NCI-H187 treated with DMSO at 0.1 percent for 48 hours (cell line): ENCODE measurements around the gene GATAD2B.
"Not testable (repeated sequence)": the region's sequence is repeated elsewhere in the genome, so short reads cannot be mapped to it uniquely, and the experiment has no call there.

Experiments
- DNase-seq: peaks from one replicate; lab custom pipeline; 2025; lab: John Stamatoyannopoulos, UW

The GATAD2B gene

DNA sequence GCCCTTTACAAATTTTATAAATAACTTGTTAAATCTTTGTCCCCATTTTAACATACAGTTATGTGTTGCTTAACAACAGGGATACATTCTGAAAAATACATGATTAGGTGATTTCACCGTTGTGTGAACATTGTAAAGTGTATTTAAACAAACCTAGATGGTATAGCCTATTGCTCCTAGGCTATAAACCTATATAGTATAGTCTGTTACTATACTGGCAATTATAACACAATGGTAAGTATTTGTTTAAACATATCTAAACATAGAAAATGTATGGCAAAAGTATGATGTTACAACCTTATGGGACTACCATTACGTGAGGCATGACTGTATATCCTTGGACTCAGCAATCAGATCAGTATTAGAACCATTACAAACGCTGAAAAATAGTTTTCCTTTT is 36.6 kb downstream of the GATAD2B start:
- no peak for DNase-seq

DNA sequence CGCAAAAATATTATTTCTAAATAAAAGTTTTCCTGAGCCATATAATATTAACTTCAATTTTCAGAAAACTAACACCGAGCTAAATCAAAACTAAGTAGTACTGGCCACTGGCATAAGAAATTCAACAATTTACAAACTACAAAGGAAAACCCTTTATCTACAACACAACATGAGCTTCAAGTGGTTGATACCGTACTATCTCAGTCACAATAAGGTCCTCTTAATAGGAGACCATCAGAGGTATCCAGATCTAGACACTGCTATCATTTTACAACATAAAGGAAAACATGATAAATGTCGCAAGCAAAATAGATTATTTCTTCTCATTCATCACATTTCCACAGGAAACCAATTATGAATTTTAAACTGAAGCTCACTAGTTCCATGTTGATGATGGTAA is 39.5 kb downstream of the GATAD2B start:
- DNase-seq = no peak

DNA sequence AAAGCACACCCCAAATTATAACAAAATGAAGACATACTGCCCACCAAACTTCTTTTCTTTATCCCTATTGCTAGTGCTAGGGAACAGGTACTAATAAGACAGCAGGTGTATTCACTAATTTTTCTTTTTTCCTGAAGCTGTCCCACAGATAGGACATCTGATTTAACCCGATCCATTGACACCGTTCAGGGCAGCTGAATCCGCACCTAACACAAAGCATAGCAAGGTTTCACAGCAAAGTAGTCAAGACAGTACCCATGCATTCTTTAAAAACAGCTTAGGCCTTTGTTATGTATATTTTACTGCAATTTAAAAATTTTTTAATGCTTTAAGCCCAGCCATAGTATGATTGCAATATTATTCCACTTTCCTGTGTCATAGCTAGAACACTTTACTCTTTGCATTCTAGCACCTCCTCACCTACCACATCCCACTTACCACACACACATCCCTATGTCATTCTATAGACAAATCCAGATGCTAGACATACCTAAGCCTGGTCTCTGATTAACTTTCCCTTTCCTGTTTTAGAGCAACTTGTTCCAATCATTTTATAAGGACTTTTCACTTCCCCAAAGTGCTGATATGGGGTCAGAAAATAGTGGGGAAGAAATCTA is 40.4 kb downstream of the GATAD2B start:
- DNase-seq = no peak

DNA sequence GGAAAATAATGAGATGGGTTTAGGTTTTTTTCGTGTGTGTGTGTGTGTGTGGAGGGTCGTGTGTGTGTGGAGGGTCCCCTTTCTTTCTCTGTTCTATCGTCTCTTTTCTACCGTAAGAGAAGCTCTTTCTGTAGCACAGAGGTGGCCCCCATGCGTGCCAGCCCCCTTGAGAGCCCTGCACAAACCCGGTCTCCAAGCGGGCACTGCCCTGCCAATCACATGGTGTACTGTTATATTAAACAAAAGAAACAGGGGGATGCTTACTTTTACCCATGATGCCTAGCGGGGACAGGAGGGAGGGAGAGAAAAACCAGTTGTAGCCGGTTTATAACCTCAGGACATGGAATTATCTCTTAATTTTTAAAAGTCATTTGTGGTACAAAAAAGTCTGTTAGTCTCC is 41.0 kb downstream of the GATAD2B start:
- DNase-seq = peak; percentile 88

DNA sequence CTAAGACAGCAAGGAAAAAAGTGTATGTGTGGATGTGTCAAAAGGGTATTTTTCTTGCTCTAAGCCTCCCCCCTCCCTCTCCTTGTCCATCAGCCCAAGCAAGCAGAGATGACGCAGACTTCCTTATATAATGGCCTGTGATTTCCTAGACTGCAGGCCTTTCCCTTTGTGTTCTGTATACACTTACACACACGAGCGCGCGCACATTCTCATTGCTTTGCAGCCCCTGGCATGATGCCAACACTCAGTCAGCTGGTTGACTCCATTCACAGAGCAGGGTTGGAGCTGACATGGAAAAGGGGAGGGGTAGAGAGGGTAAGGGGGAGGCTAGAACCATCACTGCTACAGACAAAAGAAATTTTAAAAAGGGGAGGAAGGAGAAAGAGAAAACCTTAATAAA is 41.8 kb downstream of the GATAD2B start:
- peak; percentile 100 for DNase-seq

DNA sequence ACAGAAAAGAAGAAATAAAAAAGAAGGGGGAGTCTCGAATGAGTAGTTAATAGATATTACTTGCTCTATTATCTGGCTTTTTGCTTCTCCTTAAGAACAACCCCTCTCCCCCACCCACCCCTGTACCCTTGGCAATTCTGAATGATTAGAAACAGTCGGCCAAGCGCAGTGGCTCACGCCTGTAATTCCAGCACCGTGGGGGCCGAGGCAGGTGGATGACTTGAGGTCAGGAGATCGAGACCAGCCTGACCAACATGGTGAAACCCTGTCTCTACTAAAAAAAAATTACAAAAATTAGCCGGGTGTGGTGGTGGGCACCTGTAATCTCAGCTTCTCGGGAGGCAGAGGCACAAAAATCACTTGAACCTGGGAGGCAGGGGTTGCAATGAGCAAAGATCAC is 42.7 kb downstream of the GATAD2B start:
- no peak for DNase-seq

DNA sequence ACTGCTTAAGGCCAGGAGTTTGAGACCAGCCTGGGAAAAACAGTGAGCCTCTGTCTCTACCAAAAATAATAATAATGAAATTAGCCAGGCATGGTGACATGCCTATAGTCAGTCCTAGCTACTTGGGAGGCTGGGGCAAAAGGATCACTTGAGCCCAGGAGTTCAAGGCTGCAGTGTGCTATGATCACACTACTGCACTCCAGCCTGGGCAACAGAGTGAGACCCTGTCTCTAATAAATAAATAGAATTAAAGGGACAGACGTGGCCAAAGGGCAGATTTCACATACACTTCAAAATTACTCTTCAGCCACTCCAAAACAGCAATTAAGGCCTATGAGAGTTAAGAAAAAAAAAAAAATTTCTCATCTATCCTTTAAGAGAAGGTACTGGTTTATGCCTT is 45.7 kb downstream of the GATAD2B start:
- DNase-seq = no peak

DNA sequence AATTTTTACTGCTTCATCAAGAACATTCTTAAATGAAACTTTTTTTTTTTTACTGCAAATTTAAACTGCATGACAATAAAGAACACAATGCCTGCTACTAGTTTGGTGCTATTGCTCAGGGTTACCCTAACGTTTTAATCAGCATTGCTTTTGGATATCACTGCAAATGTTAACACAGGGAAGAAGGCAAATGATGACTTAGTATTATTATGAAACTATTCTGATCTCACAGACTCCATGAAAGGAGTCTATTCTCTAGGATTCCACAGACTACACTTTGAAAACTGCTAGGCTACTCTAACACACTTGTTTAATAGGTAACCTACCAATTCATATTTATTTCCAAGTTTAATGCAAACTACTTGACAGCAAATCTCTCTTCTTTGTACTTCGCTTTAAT is 49.8 kb downstream of the GATAD2B start:
- DNase-seq = no peak

DNA sequence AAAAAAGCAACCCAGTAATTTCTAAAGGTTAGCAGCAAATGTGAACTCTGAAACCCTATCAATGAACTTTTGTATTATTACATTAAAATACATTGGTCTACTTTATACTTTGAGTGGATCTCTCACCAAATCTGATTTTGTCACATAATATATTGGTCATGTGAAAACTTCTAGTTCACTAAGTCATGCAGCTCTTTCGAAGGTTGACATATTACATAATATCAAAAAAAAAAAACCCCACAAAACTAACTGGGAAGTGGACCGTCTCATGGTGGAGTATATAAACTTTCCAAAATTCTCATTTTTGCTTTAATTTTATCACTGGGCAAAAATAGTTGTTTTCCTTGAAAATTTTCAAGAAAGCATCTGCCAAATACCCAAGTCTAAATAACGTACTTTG is 50.4 kb downstream of the GATAD2B start:
- DNase-seq = no peak

DNA sequence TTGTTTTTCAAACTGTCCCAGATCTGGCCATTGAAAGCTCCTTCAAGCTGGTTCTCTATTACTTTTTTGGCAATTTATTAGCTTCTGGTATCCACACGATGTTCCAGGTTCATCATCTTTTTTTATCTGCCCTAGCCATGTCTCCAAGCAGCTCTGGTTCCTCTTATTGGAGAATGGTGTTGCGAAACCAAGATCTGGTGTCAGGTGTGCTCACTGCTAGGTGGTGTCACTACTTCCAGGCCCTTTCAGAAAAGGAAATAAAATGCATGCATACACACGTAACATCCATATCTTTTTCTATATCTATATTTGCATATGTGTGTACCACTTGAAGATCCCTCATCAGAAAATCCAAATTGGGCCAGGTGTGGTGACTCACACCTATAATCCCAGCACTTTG is 53.3 kb downstream of the GATAD2B start:
- no peak for DNase-seq

DNA sequence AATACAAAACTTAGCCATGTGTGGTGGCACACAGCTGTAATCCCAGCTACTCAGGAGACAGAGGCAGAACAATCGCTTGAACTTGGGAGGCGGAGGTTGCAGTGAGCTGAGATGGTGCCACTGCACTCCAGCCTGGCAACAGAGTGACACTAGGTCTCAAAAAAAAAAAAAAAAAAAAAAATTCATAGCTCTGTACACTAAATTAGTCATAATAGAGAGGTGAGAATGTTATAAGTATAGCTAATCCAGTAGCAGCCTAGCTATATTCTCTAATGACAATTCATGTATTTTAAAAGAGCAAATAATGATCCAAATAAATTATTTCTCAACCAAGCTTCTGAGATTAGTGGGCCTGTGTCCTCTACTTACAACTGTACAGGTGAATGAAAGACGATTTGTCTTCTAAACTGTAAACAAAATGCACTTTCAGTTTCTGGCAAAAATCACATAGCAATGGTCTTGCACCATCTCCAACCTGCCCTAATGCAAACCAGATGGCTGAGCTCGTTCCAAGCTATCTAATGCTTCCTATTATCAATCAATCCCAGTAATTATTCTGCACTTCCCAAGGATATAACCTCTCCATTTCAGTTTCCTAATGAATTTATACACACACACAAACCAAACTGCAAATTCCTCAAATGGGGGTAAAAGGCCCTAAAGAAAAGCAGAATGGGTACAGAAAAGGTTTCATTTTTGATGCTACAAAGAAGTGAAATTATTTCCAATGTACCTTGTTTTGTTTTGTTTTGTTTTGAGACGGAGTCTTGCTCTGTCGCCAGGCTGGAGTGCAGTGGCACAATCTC is 56.5 kb downstream of the GATAD2B start:
- no peak for DNase-seq

DNA sequence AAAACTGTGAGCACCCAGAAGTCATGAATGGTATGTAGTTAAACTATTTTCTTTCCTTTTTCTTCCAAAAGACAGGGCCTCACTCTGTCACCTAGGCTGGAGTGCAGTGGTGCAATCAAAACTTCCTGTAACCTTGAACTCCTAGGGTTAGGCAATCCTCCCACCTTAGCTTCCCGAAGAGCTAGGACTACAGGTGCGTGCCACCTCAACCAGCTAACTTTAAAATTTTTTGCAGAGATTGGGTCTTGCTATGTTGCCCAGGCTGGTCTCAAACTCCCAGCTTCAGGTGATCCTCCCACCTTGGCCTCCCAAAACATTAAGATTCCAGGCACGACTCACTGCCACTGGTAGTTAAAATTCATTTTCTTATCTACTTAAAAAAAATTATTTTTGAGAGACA is 62.5 kb downstream of the GATAD2B start:
- no peak for DNase-seq

DNA sequence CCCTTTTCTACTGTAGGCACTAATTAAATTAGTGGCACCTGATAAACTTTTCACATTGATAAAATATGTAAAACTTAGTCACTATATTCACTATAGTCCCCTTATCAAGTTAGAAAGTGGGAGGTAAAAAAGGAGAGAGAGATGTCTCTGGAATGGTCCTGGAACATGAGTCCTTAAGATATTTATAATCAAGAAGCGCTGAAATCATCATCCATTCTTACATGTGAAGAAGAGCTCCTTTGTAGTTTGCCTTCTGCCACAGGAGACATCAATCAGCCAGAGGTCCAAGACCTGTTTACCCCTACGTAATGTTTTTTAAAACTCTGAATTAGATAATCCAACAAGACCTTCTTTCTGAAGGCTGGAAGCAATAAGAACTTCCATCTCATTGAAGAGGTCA is 65.3 kb downstream of the GATAD2B start:
- DNase-seq = no peak

DNA sequence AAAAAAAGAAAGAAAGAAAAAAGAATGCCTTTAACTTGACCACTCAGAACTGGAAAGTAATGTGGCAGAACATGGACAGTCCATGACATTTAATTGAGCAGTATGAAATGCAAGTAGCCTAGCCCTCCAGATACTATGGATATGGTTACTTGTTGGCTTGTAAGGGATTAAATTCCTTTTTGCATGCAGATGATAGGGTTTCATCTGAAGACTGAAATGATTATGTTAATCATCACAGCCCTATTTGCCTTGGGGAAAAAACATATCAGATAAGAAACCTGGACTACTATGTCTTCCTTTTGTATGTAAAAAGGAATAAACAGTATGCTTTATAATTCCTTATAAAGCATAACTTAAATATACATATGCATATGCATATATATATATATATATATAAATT is 66.0 kb downstream of the GATAD2B start:
- no peak for DNase-seq

DNA sequence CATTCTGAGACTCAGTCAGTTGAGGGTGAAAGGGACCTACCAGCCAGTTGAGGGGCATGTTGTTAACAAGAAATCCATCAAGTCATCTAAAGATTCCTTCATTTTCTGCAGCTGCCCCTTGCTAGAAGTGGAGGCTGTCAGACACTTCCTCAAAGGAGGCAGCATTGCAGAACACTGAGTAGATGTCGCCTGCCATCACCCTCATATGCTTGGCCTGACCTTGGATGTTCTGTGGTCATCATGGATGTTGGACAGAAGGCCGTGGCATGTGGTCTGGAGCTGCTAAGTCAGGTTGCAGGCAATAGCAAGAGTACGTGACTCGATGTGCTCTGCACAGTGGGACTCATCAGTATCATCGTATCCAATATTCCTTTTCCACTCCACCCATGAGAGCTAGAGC is 70.6 kb downstream of the GATAD2B start:
- no peak for DNase-seq

DNA sequence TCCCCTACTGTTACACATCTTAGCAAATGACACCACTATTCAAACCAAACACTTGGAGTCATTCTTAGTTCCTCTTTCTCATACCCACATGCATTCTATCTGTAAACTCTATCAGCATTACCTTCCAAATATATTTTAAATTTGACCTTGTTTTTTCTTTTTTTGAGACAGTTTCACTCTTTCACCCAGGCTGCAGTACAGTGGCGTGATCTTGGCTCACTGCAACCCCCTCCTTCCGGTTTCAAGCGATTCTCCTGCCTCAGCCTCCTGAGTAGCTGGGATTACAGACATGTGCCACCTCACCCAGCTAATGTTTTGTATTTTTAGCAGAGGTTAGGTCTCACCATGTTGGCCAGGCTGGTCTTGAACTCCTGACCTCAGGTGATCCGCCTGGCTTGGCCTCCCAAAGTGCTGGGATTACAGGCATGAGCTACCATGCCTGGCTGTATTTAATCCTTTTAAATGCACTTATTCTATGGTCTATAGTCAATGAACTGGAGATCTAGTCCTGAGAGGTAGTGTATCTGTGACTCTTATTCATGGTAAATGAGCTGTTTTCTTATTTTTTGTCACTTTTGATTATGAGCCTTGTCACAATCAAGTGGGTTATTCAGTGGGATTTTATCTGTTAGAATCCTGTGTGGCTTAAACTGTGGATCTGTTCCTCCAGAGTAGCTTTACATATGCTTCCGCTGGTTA is 73.1 kb downstream of the GATAD2B start:
- no peak for DNase-seq

DNA sequence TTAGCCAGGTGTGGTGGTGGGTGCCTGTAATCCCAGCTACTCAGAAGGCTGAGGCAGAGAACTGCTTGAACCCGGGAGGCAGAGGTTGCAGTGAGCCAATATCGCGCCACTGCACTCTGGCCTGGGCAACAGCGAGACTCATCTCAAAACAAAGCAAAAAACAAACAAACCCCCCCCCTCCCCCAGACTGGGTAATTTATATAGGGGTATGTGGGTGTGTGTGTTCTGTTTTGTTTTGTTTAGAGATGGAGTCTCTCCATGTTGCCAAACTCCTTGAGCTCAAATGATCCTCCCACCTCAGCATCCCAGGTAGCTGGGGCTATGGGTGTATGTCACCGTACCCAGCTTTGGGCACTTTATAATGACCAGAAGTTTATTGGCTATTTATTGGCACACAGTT is 74.0 kb downstream of the GATAD2B start:
- DNase-seq = no peak

DNA sequence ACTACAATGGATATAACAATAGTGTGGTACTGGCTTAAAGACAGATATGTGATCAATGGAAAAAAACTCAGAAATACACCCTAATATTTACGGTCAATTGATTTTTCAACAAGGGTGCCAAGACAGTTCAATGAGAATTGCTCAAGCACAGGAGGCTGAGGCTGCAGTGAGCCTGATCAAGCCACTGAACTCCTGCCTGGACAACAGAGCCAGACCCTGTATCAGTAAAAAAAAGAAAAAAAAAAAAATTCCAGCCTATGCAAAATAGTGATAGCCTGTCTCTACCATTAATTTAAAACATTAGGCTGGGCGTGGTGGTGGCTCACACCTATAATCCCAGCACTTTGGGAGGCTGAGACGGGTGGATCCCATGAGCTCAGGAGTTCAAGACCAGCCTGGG is 77.6 kb downstream of the GATAD2B start:
- no peak for DNase-seq

DNA sequence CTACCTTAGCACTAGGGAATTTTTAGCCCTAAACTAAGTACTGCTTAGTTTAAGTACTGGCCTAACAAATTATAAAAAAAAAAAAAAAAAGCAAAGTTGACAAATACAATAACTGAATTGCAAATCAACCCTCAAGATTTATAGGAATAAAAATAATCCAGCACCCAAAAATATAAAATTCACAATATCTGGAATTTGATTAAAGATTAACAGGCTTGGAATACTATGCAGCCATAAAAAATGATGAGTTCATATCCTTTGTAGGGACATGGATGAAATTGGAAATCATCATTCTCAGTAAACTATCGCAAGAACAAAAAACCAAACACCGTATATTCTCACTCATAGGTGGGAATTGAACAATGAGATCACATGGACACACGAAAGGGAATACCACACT is 78.4 kb downstream of the GATAD2B start:
- DNase-seq = not testable (repeated sequence)

DNA sequence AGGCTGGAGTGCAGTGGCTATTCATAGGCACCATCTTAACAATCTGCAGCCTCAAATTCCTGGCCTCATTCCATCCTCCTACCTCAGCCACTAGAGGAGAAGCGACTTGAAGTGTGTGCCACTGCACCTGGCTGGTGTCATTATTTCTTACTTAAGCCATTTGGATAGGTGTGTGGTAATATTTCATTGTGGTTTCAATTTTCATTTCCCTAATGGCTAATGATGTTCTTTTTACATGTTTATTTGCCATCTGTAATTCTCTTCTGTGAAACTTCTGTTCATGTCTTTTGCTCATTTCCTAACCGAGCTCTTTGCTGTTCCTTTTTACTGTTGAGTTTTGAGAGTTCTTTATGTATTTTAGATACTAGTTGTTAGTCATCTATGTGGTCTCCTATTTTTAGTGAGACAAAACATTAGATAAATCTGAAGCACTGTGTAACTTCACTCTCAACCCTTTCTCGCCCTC is 80.7 kb downstream of the GATAD2B start:
- DNase-seq = no peak

DNA sequence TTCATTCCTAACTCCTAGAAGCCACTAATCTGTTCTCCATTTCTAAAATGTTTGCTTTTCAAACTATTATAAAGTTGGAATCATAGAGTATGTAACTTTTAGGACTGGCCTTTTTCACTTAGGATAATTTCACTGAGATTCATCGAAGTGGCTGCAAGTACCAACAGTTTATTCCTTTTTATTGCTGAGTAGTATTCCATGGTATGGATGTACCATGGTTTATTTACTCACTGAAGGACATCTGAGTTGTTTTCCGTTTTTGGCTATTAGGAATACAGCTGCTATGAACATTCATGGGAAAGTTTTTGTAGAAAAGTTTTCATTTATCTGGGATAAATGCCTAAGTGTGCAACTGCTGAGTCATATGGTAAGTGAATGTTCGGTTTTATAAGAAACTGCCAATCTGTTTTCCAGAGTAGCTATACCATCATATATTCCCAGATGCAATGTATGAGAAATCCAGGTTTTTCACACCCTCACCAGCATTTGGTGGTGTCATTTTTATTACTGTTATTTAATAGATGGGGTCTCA is 81.2 kb downstream of the GATAD2B start:
- DNase-seq = no peak

DNA sequence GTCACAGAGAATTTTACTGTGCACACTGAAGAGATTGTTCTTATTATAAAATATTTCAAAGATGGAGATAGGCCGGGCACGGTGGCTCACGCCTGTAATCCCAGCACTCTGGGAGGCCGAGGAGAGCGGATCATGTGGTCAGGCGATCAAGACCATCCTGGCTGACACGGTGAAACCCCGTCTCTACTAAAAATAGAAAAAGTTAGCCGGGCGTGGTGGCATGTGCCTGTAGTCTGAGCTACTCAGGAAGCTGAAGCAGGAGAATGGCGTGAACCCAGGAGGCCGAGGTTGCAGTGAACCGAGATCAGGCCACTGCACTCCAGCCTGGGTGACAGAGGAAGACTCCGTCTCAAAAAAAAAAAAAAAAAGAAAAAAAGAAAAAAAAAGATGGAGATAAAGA is 82.0 kb downstream of the GATAD2B start:
- DNase-seq = not testable (repeated sequence)

DNA sequence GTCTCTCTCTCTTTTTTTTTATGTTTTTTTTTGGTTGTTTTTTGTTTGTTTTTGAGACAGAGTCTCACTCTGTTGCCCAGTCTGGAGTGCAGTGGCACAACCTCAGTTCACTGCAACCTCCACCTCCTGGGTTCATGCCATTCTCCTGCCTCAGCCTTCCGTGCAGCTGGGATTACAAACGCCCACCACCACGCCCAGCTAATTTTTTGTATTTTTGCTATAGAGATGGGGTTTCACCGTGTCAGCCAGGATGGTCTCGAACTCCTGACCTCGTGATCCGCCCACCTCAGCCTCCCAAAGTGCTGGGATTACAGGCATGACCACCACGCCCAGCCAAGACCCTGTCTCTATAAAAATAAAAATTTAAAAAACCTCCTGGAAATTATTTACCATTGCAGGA is 88.8 kb downstream of the GATAD2B start:
- not testable (repeated sequence) for DNase-seq
